GM19455 (cell line): Measurements from ENCODE around the gene PGLYRP1.

Source experiments
- ATAC-seq: cut with Tn5 transposase; IDR thresholded peaks from one replicate; pipeline ENCODE4 v1.9.1; 2021; ENCODE audit not compliant: unreplicated experiment

Gene PGLYRP1

GRCh38 chr19:46022431-46023310, at the start of gene PGLYRP1:
PGLYRP1 (minus strand) TSS chr19:46023053; CDS start chr19:46023021, 32 bp downstream.
- ATAC-seq, result no peak

- no peak for ATAC-seq
Observed at GRCh38 chr19:46069806-46070341, 47.0 kb upstream of the PGLYRP1 start.

- no peak for ATAC-seq
Observed at GRCh38 chr19:46068345-46069258, 45.7 kb upstream of the PGLYRP1 start.

- ATAC-seq, result no peak
Observed at GRCh38 chr19:46067691-46068090, 44.8 kb upstream of the PGLYRP1 start.

GRCh38 chr19:46066471-46066870, 43.6 kb upstream of the PGLYRP1 start:
- ATAC-seq, result no peak

- ATAC-seq, result no peak
Observed at GRCh38 chr19:46065486-46066071, 42.7 kb upstream of the PGLYRP1 start.

GRCh38 chr19:46063201-46063600, 40.3 kb upstream of the PGLYRP1 start:
- no peak for ATAC-seq

- ATAC-seq, result no peak
Observed at GRCh38 chr19:46060012-46060411, 37.2 kb upstream of the PGLYRP1 start.

GRCh38 chr19:46058778-46059177, 35.9 kb upstream of the PGLYRP1 start:
- ATAC-seq, result no peak

GRCh38 chr19:46056536-46056935, 33.7 kb upstream of the PGLYRP1 start:
- ATAC-seq, result no peak

- no peak for ATAC-seq
Observed at GRCh38 chr19:46052896-46053295, 30.0 kb upstream of the PGLYRP1 start.

- no peak for ATAC-seq
Observed at GRCh38 chr19:46049597-46049996, 26.7 kb upstream of the PGLYRP1 start.

GRCh38 chr19:46043519-46043918, 20.7 kb upstream of the PGLYRP1 start:
- ATAC-seq, result no peak

GRCh38 chr19:46042252-46042883, 19.5 kb upstream of the PGLYRP1 start:
- no peak for ATAC-seq

- ATAC-seq, result no peak
Observed at GRCh38 chr19:46040952-46041500, 18.2 kb upstream of the PGLYRP1 start, which contains the start of gene IGFL4. IGFL4 (minus strand) TSS chr19:46041002; CDS start chr19:46040962, 40 bp downstream.

- no peak for ATAC-seq
Observed at GRCh38 chr19:46040125-46040524, 17.3 kb upstream of the PGLYRP1 start.

GRCh38 chr19:46036744-46037128, 13.9 kb upstream of the PGLYRP1 start:
- ATAC-seq, result no peak

- ATAC-seq, result no peak
Observed at GRCh38 chr19:46035986-46036743, 13.3 kb upstream of the PGLYRP1 start.

GRCh38 chr19:46035546-46035945, 12.7 kb upstream of the PGLYRP1 start:
- ATAC-seq, result no peak
